Peyer's patch (tissue), 4 donors: ENCODE results near the gene SALL1.

Source experiments
- POLR2A ChIP-seq, 2 donors: fragments of 450-650 bp; IDR thresholded peaks; one replicate each; pipeline ENCODE4 v1.5.1; 2017; ENCODE audit warnings: antibody characterized with exemption in 2 of 2, mild to moderate bottlenecking in 2 of 2, moderate library complexity in 2 of 2
- TF ChIP-seq, protein P1 (sequence below), 6 experiments: fragments of 450-650 bp in 4 of 6; fragments of 200-600 bp in 2 of 6; sonication (generic) in 1 of 6; IDR thresholded peaks; one replicate each; pipeline ENCODE4 v1.5.1; 2017 to 2019; ENCODE audit warnings: antibody characterized with exemption in 6 of 6, mild to moderate bottlenecking in 3 of 6, moderate library complexity in 1 of 6

- TF ChIP-seq, protein P1, sequence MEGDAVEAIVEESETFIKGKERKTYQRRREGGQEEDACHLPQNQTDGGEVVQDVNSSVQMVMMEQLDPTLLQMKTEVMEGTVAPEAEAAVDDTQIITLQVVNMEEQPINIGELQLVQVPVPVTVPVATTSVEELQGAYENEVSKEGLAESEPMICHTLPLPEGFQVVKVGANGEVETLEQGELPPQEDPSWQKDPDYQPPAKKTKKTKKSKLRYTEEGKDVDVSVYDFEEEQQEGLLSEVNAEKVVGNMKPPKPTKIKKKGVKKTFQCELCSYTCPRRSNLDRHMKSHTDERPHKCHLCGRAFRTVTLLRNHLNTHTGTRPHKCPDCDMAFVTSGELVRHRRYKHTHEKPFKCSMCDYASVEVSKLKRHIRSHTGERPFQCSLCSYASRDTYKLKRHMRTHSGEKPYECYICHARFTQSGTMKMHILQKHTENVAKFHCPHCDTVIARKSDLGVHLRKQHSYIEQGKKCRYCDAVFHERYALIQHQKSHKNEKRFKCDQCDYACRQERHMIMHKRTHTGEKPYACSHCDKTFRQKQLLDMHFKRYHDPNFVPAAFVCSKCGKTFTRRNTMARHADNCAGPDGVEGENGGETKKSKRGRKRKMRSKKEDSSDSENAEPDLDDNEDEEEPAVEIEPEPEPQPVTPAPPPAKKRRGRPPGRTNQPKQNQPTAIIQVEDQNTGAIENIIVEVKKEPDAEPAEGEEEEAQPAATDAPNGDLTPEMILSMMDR (IDR thresholded peaks at IDR 0.05) = no peak
- TF ChIP-seq POLR2A (IDR thresholded peaks at IDR 0.05) = no peak
These were observed at the start of gene SALL1 for GRCh38 chr16:51150888-51151320.
